AG09319 (cell line): ENCODE results near the gene CA10.

Experiments used
- DNase-seq: peaks from one replicate; pipeline ENCODE4 v3.0.0-alpha.2; 2010; ENCODE audit warnings: low read depth; ENCODE audit errors: extremely low read depth
- TF ChIP-seq, protein P1 (sequence below): IDR thresholded peaks from 2 replicates; pipeline ENCODE4 v1.5.1; 2011; ENCODE audit warnings: low read depth, mild to moderate bottlenecking, inconsistent platforms, low read length, moderate library complexity

Gene CA10

DNA sequence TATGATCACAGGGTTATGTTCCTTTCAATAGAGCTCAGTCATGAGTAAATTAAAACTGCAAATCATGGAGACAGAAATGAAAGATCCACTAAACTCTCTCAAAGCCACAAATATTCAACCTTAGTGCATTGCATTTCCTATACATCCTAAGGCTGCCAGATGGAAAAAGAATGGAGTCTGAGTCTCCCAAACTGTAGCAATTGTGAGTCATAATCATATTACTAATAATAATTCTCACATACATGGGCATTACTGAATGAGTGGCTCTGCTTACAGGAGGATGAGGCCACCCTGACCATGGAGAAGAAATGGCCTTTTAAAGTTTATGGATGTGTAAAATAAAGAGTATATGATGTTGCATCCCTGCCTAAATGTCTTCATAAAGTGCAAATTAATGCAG lies 3.2 kb downstream of the CA10 start:
- DNase-seq, result no peak
- TF ChIP-seq, protein P1, sequence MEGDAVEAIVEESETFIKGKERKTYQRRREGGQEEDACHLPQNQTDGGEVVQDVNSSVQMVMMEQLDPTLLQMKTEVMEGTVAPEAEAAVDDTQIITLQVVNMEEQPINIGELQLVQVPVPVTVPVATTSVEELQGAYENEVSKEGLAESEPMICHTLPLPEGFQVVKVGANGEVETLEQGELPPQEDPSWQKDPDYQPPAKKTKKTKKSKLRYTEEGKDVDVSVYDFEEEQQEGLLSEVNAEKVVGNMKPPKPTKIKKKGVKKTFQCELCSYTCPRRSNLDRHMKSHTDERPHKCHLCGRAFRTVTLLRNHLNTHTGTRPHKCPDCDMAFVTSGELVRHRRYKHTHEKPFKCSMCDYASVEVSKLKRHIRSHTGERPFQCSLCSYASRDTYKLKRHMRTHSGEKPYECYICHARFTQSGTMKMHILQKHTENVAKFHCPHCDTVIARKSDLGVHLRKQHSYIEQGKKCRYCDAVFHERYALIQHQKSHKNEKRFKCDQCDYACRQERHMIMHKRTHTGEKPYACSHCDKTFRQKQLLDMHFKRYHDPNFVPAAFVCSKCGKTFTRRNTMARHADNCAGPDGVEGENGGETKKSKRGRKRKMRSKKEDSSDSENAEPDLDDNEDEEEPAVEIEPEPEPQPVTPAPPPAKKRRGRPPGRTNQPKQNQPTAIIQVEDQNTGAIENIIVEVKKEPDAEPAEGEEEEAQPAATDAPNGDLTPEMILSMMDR, result no peak

GRCh38 chr17:52154466-52154865 lies 4.0 kb downstream of the CA10 start:
- DNase-seq, result no peak

GRCh38 chr17:52150935-52151334 lies 7.6 kb downstream of the CA10 start:
- TF ChIP-seq, protein P1, result no peak

More at GRCh38 chr17:52154466-52154865, 4.0 kb downstream of the CA10 start:
- TF ChIP-seq, protein P1, result no peak

GRCh38 chr17:52149626-52150025 lies 8.9 kb downstream of the CA10 start:
- DNase-seq, result no peak
- TF ChIP-seq, protein P1, result no peak

More at GRCh38 chr17:52150935-52151334, 7.6 kb downstream of the CA10 start:
- DNase-seq, result no peak

GRCh38 chr17:52148969-52149351 lies 9.6 kb downstream of the CA10 start:
- no peak for DNase-seq
- TF ChIP-seq, protein P1, result no peak

- TF ChIP-seq, protein P1, result no peak
- no peak for DNase-seq
These were observed 10.1 kb downstream of the CA10 start for GRCh38 chr17:52148288-52148968.

- TF ChIP-seq, protein P1, result no peak
- DNase-seq, result no peak
These were observed 10.6 kb downstream of the CA10 start for GRCh38 chr17:52147872-52148271.
